Measurements from ENCODE around the gene RASSF7.

Gene RASSF7

DNA sequence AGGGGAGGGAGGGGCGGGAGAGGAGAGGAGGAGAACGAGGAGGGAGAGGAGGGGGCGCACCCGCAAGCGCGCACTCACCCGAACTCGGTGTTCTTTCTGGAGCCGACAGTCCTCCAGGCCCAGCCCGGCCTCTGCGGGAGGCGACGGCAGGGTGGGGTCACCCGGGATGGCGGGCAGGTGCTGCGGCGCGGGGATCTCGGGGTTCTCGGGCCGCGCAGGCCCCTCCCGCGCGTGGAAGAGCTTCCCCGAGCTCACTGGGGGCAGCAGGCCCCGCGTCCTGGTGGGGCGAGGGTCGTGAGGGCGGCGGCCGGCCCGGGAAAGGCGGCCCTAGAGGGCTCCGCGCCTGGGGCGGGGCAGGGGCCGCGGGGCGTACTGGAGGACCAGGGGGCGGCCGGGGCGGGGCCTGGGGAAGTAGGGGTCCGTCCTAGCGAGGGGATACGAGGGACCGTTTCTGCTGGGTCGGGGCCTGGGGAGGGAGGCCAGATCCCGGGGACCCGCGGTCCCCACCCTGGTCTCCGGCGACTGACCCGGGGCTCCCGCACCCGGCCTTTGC lies 5.5 kb upstream of the RASSF7 start:
- no peak for DNase-seq
- Histone ChIP-seq H3K9me3 (no peaks in the 10 kb centered on the region), H3K4me1 (no peaks in the 10 kb centered on the region), H3K36me3 (no peaks in the 10 kb centered on the region), H3K27me3 (peaks cover 24% of the 10 kb centered on the region), H3K4me3 (ENCODE audit: low read depth, low read length) (no peak overlapping the region)
- no peak for TF ChIP-seq CTCF (IDR thresholded peaks at IDR 0.05; ENCODE audit: low read depth, low read length)

DNA sequence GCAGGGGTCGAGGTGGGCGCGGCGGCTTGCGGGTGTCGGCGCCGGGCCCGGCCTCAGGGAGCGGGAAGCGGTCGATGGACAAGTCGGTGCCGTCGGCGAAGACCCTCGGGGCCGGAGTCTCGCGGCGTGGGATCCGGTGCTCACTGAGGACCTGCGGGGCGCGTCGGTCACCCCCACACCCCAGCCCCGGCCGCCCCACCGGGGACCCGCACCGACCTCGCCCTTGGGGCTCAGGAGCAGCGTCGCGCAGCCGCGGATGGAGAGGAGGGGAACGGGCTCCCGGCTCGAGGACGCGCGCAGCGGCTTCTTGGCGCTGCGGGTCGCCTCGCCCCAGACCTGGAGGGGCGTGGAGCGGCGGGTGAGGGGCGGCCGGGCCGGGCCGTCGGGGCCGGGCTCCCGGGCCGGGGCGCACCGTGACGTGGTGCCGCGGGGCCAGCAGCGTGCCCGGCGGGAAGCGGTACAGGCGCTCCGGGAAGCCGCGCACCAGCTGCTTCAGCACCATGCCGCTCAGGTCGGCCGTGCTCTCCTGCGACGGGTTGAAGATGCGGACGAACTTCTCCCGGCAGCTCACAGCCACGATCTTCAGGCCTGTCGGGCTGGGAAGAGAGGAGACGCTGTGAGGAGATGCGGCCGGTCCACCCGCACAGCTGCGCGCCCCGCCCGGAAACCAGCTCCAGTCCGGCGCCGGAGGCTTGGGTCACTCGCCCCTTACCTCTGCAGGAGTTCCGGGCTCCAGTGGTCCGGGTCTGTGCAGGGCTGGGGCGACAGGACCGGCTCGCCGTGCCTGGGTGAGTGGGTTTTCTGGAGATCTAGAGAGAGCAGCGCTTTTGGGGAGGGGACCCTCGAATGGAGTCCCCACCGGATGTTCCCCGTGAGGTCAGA lies 4.7 kb upstream of the RASSF7 start:
- Histone ChIP-seq H3K27me3 (peaks cover 24% of the 10 kb centered on the region), H3K9me3 (no peaks in the 10 kb centered on the region), H3K4me3 (ENCODE audit: low read depth, low read length) (no peak overlapping the region), H3K4me1 (no peaks in the 10 kb centered on the region), H3K36me3 (no peaks in the 10 kb centered on the region)
- DNase-seq, result no peak
- TF ChIP-seq CTCF (IDR thresholded peaks at IDR 0.05; ENCODE audit: low read depth, low read length), result no peak

DNA sequence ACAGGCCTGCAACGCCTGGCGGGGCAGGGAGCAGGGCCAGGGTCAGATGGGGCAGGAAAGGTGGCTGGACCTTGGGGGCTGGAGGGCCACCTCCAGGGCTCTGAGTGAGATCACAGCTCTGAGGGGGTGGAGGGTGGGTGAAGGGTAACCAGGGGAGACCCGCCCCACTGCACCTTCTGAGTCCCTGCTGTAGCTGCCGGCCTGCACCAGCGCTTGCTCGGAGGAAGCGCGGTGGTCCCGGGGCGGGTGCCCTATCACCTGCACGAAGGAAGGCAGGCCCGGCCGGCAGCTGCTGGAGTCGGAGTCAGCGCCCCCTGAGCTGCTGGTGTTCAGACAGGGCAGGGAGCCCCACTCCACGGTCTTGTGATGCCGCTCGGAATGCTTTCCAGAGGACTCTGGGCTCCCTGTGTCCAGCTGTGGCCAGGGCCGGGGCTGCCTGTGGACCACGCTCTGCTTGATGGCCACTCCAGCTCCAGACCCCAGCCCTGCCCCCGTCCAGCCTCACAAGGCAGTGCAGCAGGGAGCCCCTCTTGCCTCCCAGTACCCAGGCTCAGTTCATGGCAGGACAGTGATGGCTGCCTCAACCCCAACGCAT lies 4.0 kb upstream of the RASSF7 start:
- peaks cover 24% of the 10 kb centered on the region for H3K27me3 ChIP-seq
- TF ChIP-seq CTCF (IDR thresholded peaks at IDR 0.05; ENCODE audit: low read depth, low read length), result no peak
- DNase-seq, result no peak
- H3K4me1 ChIP-seq, result no peaks in the 10 kb centered on the region
- H3K36me3 ChIP-seq, result no peaks in the 10 kb centered on the region
- H3K4me3 ChIP-seq (ENCODE audit: low read depth, low read length), result no peak overlapping the region
- H3K9me3 ChIP-seq, result no peaks in the 10 kb centered on the region

DNA sequence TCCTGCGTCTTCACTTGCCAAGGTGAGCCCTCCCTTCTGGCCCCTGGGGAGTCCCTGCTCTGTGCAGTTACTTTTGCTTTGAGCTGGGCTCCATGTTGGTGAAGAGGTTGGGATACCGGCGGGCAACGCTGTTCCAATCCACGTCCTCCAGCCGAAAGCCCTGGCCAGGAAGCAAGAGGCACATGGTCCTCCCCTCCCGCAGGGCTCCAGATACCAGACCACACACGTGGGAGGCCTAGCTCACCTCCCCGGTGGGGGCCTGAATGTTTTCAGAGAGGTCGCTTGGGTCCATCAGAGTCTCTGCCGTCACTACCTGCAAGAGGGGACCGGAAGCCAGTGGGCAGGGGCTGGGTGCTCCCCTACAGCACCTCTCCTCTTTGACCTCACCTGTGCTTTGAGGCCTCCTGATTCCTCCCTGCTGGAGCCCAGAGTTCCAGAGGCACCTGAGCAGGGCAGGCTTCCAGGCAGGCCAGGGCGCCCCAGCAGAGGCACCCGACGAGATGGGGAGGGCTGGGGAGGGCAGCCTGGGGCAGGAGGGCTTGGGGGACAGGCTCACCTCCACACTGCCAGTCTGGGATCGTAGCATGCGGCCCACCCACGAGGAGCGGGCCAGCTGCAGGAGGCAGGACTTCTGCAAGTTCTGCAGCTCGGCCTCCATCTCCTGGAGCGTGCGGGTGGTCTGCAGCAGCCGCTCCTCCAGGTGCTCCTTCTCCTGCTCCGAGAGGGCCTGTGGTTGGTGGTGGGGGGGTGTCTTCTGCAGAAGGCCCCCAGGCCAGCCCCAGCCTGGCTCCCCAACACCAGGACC lies 3.2 kb upstream of the RASSF7 start:
- H3K4me3 ChIP-seq (ENCODE audit: low read depth, low read length), result no peak overlapping the region
- no peaks in the 10 kb centered on the region for H3K9me3 ChIP-seq
- no peak for DNase-seq
- no peaks in the 10 kb centered on the region for H3K36me3 ChIP-seq
- H3K4me1 ChIP-seq, result no peaks in the 10 kb centered on the region
- no peak for TF ChIP-seq CTCF (IDR thresholded peaks at IDR 0.05; ENCODE audit: low read depth, low read length)
- H3K27me3 ChIP-seq, result peaks cover 24% of the 10 kb centered on the region

DNA sequence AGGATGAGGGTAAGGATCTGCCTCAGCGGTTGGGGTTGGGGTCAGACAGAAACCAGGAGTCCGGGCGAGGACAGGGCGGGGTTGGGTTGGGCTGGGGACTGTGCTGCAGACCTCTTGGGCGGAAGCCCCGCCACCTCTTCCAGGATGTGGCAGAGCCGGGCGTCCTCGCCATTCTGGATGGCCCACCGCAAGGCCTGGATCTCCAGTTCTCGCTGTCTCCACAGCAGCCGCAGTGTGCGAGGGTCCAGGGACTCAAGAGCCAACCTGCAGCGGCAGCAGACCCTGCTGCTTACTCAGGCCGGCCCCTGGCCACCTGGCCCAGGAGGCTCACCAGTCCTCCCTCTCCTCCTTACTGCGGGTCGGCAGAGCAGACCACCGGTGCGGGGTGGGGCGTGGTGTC lies 2.3 kb upstream of the RASSF7 start:
- Histone ChIP-seq H3K27me3 (peaks cover 24% of the 10 kb centered on the region), H3K36me3 (no peaks in the 10 kb centered on the region), H3K9me3 (no peaks in the 10 kb centered on the region), H3K4me1 (no peaks in the 10 kb centered on the region), H3K4me3 (ENCODE audit: low read depth, low read length) (no peak overlapping the region)
- DNase-seq, result no peak
- TF ChIP-seq CTCF (IDR thresholded peaks at IDR 0.05; ENCODE audit: low read depth, low read length), result no peak
